Measurements from ENCODE around the gene PRM2.
A peak's percentile ranks its signal among the peaks of the same experiment; 100 is the strongest.

Gene PRM2

DNA sequence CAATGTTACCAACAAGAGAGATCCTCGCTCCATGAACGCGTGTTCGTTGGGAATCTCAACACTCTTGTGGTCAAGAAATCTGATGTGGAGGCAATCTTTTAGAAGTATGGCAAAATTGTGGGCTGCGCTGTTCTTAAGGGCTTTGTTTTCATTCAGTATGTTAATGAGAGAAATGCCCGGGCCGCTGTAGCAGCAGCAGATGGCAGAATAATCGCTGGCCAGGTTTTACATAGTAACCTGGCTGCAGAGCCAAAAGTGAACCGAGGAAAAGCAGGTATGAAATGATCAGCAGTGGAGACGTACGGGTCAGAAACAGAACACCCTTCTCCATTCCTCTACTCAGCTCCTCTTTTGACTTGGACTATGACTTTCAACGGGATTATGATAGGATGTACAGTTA lies 33.6 kb downstream of the PRM2 start:
- no peak for DNase-seq

DNA sequence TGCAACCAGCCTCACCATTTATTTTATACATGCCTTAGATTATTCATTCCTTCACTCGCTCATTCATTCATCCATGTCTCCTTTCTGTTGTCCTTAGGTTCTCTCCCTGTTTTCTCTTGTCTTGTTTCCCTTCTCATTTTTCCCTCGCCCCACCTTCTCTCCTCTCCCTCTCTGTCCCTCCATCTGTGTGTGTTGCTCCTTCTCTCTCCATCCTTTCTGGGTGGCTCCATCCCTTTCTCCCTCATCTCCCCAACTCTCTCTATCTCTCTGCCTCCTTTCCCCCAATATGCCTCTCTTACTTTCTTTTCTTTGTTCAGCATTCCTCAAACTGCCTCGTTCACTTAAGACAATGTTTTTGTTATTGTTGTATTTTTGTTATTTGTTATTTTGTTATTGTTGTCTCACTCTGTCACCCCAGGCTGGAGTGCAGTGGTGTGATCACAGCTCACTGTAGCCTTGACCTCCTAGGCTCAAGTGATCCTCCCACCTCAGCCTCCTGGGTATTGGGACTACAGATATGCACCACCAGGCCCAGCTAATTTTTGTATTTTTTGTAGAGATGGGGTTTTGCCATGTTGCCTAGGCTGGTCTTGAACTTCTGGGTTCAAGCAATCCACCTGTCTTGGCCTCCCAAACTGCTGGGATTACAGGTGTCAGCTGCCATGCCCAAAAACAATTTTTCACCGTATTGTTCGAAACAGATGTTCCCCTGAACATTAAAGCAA lies 34.6 kb downstream of the PRM2 start:
- no peak for DNase-seq

DNA sequence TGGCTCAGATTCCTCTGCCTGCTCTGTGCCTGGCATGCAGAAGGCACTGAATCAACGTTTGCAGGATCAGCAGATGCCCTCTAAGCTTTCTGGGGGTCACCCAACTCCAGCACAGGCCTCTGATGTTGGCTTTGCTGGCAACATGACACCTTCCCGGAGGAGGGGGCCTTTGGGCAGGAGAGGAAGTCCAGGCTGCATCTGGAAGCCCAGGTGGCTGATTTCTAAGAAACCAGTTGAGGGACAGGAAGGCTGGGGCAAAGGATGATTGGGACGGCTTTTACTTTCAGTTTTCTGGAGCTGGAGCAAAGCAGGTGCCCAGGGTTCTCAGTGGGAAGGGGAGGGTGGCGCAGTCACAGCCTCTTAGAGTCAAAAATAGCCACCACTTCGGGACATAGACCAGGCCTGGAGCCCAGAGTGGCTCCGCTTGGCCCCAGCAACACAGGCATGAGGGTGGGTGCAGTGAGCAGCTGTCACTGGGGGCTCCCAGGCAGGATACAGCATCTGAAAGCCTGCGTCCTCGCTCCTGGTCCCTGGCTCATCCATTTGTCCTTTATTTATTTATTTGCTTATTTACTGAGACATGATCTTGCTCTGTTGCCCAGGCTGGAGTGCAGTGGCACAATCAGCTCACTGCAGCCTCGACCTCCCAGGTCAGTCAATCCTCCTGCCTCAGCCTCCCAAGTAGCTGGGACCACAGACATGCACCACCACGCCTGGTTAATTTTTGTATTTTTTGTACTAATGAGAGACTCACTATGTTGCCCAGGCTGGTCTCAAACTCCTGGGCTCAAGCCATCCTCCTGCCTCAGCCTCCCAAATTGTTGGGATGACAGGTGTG lies 35.4 kb downstream of the PRM2 start:
- DNase-seq, result no peak

DNA sequence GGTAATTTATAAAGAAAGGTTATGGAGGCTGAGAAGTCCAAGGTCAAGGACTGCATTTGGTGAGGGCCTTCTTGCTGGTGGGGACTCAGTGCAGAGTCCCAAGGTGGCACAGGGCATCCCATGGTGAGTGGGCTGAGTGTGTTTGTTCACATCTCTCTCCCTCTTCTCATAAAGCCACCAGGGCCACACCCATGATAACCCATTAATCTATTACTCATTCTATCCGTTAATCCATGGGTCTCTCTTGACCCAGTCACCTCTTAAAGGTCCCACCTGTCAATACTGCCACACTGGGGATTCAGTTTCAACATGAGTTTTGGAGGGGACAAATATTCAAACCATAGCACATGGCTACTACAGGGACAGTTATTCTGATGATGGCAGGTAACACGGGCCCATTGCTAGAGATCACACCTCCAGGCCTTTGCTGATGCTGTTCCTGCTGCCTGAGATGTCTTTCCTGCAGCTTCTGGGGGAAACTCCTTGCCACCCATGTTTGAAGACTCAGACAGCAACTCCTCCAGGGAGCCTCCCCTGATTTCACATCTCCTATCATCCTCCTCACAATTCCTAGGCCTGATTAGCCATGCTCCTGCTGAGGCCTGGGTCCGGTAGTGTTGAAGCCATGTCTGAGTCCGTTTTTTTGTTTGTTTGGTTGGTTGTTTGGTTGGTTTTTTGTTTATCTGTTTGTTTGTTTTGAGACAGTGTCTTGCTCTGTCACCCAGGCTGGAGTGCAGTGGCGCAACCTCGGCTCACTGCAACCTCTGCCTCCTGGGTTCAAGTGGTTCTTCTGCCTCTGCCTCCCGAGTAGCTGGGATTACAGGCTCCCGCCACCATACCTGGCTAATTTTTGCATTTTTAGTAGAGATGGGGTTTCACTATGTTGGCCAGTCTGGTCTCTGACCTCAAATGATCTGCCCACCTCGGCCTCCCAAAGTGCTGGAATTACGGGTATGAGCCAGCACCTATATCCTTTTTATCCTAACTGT lies 36.3 kb downstream of the PRM2 start:
- DNase-seq, result no peak

DNA sequence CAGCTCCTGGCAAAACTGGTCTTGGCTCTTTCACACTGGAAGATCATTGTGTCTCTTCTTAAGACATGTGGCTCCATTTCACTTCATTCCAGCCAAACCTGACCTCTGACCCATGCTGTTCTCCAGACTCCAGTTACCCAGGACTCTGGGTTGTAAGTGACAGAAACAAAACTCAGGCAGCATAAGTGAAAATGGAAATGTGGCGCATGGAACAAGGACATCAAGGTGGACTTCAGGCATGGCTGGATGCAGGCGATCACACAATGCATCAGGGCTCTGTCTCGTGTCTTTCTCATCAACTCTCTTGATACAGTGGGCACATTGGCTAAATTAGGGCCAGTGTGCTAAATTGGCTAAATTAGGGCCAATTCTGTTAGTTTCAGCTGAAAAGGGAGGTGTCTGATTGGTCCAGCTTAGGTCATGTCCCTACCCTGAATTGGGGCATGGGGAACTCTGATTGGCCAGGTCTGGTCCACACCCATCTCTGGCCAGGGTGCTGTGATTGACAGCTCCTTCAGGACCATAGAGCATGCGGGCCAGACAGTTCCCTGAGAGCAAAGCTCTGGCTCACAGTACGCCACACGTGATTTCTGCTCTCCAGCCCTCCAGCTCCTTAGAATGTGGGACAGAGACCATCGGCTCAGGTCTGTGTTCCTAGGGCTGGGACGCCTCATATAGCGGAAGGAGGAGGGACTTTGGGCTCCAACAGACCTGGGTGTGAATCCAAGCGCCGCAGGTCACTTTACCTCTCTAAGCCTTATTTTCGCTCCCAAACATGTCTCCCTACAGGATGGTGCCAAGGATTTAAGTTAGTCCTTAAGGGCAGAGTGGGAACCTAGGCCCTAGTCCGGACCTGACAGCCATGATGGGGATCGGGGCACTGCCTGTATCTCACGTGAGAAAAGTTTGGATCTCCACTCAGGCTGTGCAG lies 37.7 kb downstream of the PRM2 start:
- no peak for DNase-seq

DNA sequence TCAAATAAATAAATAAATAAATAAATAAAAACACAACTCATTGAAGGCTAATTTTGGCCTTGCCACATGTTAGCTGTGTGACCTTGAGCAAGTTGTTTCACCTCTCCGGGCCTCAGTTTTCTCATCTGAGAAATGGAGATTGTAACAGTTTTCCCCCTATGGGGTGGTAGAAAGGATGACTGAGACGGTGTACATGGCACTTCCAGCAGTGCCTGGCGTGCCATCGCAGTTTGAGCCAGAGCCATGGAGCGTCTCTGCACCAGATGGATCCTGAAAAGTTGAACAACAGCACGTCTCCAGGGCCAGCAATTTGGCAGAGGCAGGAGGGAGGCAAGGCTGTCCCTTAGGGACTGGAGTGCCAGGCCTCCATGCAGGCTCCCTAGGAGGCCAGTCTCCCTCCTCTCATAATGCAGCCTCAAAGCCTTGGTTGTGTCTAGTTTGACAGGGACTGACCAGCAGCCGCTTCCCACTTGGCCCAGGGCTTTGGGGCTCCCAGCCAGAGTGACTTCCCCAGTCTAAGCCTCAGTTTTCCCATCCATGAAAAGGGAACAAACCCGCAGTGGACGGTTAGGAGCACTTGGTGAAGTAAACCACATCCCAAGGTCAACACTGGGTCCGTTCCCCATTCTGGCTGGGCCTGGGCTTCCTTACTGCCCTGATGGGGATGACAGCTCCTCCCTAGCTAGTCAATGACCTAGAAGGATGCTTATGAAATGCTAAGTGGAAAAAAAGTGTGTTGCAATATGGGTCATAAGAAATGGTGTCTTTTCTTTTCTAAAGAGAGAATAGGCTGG lies 39.6 kb downstream of the PRM2 start:
- no peak for DNase-seq

DNA sequence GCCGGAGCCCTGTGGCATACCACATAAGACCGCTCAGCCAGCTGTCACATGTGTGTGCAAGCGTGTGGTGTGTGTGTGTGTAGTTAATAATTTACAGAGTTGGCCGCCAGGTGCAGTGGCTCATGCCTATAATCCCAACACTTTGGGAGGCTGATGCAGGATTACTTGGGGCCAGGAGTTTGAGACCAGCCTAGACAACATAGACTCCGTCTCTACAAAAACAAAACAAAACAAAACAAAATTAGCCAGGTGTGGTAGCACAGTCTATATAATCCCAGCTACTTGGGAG lies 40.6 kb downstream of the PRM2 start:
- DNase-seq, result no peak

DNA sequence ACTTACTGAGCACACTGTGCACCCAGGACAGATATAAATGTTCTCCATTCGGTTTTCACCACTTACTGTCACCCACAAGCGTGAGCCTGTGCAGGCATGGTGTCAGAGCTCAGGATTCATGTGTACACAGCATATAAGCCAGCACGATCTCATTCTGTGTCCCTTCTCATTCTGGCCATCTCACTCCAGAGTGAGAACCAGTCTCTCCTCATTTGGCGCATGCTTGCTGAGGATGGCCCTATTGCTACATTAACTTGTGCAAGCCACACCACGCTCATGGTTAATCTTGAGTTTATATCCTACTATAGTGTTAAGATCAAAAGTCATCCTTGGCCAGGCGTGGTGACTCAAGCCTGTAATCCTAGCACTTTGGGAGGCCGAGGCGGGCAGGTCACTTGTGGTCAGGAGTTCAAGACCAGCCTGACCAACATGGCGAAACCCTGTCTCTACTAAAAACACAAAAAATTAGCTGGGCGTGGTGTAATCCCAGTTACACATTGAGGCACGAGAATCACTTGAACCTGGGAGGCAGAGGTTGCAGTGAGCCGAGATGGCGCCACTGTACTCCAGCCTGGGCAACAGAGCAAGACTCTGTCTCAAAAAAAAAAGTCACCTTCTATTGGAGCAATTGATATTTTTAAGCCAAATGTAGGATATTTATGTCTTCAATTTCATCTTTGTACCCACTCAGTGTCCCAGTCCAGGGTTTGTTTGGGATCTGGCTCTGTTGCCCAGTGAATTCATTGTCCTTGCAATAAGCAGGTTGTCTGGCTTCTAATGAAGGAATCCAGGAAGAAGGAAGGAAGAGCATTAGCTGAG lies 41.2 kb downstream of the PRM2 start:
- no peak for DNase-seq

DNA sequence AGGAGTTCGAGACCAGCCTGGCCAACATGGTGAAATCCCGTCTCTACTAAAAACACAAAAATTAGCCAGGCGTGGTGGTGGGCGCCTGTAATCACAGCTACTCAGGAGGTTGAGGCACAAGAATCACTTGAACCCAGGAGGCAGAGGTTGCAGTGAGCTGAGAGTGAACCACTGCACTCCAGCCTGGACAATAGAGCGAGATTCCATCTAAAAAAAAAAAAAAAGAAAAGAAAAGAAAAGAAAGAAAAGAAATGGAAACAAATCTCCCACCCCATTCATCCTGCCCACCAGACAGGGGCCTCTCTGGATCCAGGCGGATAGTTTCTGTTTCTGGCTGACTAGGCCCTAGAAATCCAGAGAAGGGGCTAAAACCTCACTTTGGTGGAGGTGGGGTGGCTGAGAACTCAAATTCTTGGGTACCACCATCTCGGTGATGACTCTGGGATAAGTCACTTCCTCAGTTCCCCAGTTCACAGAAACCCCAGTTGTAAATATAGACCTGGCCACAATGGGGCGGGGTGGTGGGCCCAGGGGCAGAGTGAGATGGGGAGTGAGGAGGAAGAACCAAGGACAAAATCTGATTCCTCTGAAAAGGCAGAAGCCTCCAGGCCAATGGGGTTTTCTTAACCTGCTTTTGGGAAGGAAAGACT lies 42.4 kb downstream of the PRM2 start:
- DNase-seq, result peak; percentile 51

DNA sequence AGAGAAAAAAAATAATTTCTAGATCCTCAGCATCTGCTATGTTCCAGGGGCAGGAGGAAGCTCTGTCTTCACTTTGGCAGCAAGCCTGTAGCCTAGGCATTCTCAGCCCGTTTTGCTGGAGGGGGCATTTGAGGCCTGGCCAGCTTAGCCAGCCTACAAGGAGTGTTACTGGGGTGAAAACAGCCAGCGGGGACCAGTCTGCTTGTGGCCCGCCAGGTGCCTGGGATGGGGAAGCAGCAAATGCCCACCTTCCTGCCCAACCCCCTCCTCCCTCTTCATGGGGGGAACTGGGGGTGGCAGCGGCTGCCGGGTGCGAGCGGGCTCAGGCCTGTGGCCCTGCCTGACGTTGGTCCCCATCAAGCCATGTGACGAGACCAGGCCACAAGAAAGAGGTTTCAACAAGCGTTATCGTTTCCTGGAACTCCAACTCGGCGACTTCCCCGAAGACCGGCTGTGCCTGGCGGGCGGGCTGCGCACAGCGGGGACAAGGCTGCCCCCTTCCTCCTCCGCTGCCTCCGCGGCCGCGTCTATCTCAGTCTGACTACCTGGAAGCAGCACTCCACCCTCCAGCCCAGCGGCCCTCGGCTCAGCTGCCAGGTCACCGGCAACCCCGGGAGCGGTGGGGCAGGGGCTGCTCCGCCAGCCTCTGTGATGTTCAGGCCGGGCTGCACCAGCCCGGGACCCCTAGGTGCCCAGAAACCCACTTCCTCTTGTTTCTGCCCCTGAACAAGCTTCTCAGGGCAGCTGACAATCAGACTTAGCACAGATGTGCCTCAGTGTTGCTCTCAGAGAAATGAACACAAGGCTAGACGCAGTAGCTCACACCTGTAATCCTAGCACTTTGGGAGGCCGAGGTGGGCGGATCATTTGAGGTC lies 43.2 kb downstream of the PRM2 start:
- peak; percentile 88 for DNase-seq

DNA sequence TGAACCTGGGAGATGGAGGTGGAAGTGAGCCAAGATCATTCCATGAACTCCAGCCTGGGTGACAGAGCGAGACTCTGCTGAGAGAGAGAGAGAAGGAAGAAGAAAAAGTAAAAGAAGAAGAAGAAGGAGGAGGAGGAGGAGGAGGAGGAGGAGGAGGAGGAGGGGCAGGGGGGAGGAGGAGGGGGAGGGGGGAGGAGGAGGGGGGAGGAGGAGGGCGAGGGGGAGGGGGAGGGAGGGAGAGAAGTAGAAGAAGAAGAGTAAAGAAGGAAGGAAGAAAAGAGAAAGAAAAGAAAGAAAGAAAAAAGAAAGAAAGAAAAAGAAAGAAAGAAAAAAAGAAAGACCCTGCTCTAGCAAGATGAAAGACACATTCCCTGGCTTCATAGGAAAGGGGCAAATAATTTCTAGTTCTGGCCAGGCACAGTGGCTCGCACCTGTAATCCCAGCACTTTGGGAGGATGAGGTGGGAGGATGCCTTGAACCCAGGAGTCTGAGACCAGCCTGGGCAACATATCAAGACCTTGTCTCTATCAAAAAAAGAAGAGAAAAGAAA lies 43.9 kb downstream of the PRM2 start:
- no peak for DNase-seq

DNA sequence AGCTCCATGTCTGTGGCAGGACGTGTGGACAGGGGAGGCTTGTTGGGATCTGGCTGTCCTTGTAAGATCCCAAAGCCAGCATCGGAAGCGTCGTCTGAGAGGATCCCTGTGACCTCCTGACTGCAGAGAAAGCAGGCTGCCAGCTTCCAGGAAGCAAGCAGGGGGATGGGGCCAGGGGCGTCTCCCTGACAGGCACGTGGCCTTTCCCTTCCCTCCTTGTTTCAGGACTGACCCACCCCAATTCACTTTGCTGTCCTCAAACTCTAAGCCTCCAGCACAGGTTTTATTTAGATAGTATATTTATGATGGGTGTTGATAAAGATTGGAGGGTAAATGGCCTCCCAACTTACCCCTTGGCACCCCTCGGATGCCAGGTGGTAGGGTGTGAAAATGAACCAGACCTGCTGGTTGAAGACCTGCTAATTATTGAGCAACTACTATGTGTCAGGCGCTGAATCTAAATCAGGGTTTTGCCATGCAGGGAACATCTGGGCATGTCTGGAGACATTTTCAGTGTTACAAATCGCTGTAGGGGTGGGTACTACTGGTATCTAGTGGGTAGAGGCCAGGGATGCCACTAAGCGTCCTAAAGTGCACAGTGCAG lies 44.8 kb downstream of the PRM2 start:
- no peak for DNase-seq

DNA sequence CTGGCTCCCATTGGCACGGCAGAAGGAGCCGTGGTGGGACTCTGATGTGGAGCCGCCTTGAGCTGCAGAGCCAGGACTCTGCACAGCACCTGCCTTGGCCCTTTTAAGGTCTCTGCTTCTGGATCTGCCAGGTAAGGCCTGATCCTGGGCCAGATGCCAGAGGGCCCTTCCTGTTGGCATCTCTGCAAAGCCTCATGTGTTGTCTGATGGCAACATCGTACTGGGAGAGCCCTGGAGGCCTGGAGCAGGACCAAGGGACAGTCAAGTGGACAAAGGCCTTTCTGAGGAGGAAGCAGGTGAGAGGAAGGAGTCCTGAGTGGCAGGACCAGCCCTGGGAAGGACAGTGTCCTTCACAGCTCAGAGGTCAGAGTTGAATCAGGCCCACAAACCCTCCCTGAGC lies 46.4 kb downstream of the PRM2 start:
- DNase-seq, result no peak

DNA sequence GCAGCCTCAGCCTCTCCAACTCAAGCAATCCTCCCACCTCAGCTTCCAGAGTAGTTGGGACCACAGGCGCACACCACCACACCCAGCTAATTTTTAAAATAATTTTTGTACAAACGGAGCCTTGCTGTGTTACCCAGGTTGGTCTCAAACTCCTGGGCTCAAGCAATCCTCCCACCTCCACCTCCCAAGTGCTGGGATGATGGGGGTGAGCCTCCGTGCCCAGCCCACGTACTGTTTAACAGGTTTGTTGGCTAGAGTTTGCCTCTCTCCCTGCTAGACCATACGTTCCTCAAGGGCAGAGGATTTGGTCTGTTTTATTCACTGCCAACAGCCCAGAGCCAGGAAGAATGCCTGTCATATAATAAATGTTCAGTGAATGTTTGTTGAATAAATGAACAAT lies 46.8 kb downstream of the PRM2 start:
- DNase-seq, result no peak

DNA sequence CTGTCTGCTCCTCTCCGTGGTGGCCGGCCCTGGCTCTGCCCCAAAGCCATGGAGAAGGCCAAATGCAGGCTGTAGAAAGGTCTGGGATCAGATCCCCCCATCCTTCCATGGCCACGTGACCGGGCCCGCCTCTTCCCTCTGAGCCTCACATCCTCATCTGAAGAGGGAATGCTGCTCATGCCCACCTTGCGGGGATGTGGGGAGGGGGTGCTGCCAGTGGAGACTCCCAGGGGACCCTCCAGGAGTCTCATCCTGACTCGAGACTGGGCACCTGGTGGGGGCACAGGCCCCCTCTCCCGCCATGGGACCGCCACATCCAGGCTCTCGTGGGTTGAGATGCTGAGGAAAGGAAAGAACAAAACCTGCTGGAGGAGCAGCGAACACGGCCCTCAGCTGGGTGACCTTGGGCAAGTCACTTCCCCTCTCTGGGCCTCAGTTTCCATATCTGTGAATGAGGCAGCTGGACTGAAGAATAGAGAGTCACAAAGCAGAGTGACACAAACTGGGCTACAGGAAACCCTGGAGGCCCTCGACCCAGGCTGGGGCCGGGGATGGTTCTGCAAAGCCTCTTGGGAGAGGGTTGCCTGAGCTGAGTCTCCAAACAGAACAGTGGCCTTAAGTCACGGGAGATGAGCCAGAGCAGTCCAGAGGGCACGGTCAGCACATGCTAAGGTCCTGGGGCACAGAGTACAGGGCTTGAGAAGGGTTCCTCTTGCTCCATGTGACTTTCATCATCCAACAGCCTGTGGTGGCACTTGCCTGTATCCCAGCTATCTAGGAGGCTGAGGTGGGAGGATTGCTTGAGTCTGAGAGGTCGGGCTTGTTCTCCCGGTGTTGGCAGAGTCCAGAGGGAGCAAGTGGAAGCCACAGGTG lies 50.4 kb downstream of the PRM2 start:
- no peak for DNase-seq

Measured in CD4-positive, alpha-beta T cell treated with Interleukin-12 subunit alpha and Interleukin-12 subunit beta, for 1 hour (primary cell).